ENCODE data around the gene SLC29A4. TPM values are rescaled to one million over a fixed set of nuclear protein-coding genes. Genes with fewer than 3 reads are reported as not detected.
"Not testable (repeated sequence)": the region's sequence is repeated elsewhere in the genome, so short reads cannot be mapped to it uniquely, and the experiment has no call there.

Gene SLC29A4
- total RNA-seq, 6 experiments from 2014 or later, result 1.5 to 7.7 (median 3.9) TPM

DNA sequence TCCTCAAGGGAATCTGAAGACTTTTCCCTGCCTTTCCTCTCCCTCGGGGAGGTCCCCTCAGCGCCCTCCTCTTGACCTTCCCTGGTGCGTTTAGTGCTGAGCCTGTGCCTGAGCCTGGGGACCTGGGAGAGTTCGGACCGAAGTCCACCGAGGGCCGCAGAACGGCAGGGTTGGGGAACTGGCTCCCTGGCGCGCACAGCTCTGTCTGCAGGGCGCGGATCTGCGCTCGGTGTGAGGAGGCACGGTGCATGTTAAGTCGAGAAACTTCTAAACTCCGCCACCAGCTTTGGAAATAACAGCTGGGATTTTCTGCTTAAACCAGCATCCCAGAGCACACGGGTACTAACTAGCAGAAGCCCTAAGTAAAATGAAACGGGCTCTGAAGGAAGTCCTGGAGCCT lies 44.2 kb upstream of the SLC29A4 start:
- DNase-seq (peak in 1 of 3 donors; percentile 60), ATAC-seq (peak in 1 of 4 donors; percentile 44)
- 62% methylated on average over 3 of the region's 19 CpGs for WGBS (ENCODE audit: insufficient coverage, low coverage, low lambda C conversion rate, missing lambda C conversion rate)
- Histone ChIP-seq H3K9me3 (no peaks in the 10 kb centered on the region), H3K36me3 (no peaks in the 10 kb centered on the region), H3K27me3 (no peaks in the 10 kb centered on the region), H3K4me3 (no peak overlapping the region), H3K4me1 (peaks cover 0 to 3% (median 0%) of the 10 kb centered on the region in 4 donors), H3K27ac (no peak overlapping the region)
- TF ChIP-seq POLR2A (IDR thresholded peaks at IDR 0.05), result no peak
- TF ChIP-seq, protein P1, sequence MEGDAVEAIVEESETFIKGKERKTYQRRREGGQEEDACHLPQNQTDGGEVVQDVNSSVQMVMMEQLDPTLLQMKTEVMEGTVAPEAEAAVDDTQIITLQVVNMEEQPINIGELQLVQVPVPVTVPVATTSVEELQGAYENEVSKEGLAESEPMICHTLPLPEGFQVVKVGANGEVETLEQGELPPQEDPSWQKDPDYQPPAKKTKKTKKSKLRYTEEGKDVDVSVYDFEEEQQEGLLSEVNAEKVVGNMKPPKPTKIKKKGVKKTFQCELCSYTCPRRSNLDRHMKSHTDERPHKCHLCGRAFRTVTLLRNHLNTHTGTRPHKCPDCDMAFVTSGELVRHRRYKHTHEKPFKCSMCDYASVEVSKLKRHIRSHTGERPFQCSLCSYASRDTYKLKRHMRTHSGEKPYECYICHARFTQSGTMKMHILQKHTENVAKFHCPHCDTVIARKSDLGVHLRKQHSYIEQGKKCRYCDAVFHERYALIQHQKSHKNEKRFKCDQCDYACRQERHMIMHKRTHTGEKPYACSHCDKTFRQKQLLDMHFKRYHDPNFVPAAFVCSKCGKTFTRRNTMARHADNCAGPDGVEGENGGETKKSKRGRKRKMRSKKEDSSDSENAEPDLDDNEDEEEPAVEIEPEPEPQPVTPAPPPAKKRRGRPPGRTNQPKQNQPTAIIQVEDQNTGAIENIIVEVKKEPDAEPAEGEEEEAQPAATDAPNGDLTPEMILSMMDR (IDR thresholded peaks at IDR 0.05), result no peak
- intact Hi-C loops (cut with DNase I), result loop anchor here in 1 of 2 donors (10.0 kb wide), 1 partner anchor 216 kb away; no protein-coding TSS in a partner anchor

DNA sequence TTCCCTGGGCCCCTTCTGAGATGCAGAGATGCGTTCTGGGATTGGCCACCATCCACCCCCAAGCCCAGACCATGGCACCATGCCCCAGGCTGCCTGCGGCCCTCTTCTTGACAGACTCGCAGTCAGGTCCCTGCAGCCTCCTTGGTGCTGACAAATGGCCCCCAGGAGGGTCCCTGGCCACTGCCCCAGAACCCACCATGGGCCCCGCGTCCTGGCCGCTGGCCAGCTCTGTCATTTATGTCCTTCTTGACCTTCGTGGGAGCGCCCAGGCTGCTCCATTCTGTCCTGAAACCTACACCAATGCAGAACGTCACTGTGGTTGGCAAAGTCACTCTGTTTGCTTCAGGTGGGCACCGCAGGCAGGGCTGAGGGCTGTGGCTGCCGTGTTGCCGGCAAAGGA lies 39.5 kb upstream of the SLC29A4 start:
- intact Hi-C loops (cut with DNase I), result loop anchor here in 1 of 2 donors (10.0 kb wide), 1 partner anchor 232 kb away; no protein-coding TSS in a partner anchor
- ATAC-seq, result no peak
- WGBS (ENCODE audit: insufficient coverage, low coverage, low lambda C conversion rate, missing lambda C conversion rate), result no CpG with 5 or more reads among the region's 12 CpGs
- H3K27me3 ChIP-seq, result no peaks in the 10 kb centered on the region
- no peak for TF ChIP-seq POLR2A (IDR thresholded peaks at IDR 0.05)
- TF ChIP-seq, protein P1 (IDR thresholded peaks at IDR 0.05), result no peak
- no peaks in the 10 kb centered on the region for H3K36me3 ChIP-seq
- H3K9me3 ChIP-seq, result peaks cover 0 to 5% (median 0%) of the 10 kb centered on the region in 4 donors
- peaks cover 0 to 3% (median 0%) of the 10 kb centered on the region in 4 donors for H3K4me1 ChIP-seq
- H3K4me3 ChIP-seq, result no peak overlapping the region
- no peak overlapping the region for H3K27ac ChIP-seq
- no peak for DNase-seq

DNA sequence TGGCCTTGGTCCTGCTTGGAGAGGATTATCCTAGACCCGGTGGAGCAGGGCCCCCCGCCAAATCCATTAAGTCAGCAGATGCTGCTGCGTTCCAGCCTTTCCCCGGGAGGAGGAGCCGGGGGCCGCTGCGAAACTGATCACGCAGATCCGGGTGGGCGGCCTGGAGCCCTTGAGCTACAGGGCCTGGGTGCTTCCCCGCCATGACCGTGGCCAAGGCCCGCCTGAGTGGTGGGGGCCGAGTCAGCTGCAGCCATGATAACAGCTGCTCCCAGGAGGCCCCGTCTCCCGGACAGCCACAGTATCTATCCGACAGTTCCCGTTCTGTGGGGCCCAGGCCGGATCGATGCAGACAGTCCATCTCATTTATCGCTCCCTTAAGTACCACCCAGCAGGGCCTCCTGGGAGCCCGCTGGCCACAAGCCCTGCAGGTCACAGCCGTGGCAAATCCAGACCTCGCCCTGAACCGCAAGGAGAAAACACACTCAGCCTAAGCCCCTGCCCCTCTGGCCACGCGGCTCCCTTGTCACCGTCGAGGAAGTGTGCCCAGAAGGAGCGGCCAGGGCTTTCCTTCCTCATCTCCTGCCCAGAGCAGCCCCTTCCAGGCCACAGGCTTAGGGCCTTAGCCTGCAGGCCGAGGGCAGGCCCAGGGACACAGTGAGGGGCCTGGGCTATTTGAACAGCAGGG lies 34.4 kb upstream of the SLC29A4 start:
- H3K36me3 ChIP-seq, result no peaks in the 10 kb centered on the region
- no peak overlapping the region for H3K27ac ChIP-seq
- WGBS (ENCODE audit: insufficient coverage, low coverage, low lambda C conversion rate, missing lambda C conversion rate), result 59% methylated on average over 3 of the region's 31 CpGs
- TF ChIP-seq, protein P1 (IDR thresholded peaks at IDR 0.05), result no peak
- TF ChIP-seq POLR2A (IDR thresholded peaks at IDR 0.05), result no peak
- no peak overlapping the region for H3K4me3 ChIP-seq
- DNase-seq, result peak in 1 of 3 donors; percentile 31
- intact Hi-C loops (cut with DNase I), result loop anchor here in 1 of 2 donors (10.0 kb wide), 1 partner anchor 226 kb away; no protein-coding TSS in a partner anchor
- H3K27me3 ChIP-seq, result no peaks in the 10 kb centered on the region
- ATAC-seq, result peak; percentile 30 to 54 (median 43)
- H3K4me1 ChIP-seq, result no peaks in the 10 kb centered on the region
- H3K9me3 ChIP-seq, result peaks cover 0 to 5% (median 0%) of the 10 kb centered on the region in 4 donors

DNA sequence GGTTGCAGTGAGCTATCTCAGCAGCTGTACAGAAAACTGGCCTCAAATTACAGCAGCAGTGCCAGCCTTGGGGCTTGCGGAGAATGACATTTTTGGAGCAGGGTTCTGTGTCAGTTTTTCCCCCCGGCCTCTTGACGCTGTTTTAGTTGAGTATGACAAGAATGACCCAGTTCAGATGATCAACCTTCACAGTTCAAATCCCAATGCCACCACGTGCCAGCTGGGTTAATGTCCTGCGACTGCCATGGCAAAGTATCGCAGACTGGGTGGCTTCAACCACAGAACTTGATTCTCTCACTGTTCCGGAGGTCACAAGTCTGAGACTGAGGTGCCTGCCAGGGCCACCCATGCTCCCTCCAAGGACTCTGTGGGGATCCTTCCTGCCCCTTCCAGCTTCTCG lies 32.0 kb upstream of the SLC29A4 start:
- H3K36me3 ChIP-seq; DNase-seq; H3K4me1 ChIP-seq; H3K4me3 ChIP-seq; ATAC-seq; H3K27ac ChIP-seq; H3K27me3 ChIP-seq; intact Hi-C loops (cut with DNase I); H3K9me3 ChIP-seq: not testable (repeated sequence)
- 53% methylated on average over 3 of the region's 8 CpGs for WGBS (ENCODE audit: insufficient coverage, low coverage, low lambda C conversion rate, missing lambda C conversion rate)

DNA sequence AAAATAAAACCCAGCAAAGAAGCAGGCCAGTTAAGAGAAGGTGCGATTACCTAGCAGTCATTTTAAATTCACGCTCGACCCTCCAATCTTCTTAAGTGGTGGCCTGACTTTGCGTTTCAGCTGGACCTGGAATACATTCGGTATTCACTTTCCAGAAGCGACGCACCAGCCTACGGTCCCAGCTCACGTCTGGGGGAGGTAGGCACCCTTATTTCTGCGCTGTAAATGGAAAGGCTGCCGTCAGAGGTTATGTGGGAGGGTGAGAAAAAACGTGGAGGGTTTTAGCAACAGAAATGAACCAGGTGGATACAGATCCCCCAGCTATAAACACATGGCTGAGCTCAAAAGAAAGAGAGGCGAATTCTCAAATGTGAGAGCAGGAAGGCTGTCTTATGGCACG lies 29.2 kb upstream of the SLC29A4 start:
- intact Hi-C loops (cut with DNase I); H3K9me3 ChIP-seq; H3K27ac ChIP-seq; ATAC-seq; H3K36me3 ChIP-seq; H3K27me3 ChIP-seq; H3K4me1 ChIP-seq; H3K4me3 ChIP-seq; DNase-seq: not testable (repeated sequence)
- WGBS (ENCODE audit: insufficient coverage, low coverage, low lambda C conversion rate, missing lambda C conversion rate), result 78% methylated on average over 13 of the region's 14 CpGs

DNA sequence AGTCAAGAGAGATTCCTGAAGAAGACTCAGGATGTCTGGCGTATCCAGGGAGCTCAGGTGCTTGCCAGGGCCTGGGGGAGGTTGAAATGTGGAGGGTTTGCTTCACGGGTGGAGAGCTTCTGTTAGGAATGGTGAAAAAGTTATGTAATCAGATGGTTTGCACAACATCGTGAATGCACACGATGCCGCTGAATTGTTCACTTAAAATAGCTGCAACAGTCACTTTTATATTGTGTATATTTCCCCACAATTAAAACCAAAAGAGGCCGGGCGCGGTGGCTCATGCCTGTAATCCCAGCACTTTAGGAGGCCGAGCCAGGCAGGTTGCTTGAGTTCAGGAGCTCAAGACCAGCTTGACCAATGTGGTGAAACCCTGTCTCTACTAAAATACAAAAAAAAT lies 28.4 kb upstream of the SLC29A4 start:
- H3K9me3 ChIP-seq; H3K36me3 ChIP-seq; H3K27me3 ChIP-seq; DNase-seq; H3K4me3 ChIP-seq; H3K4me1 ChIP-seq; ATAC-seq; H3K27ac ChIP-seq; intact Hi-C loops (cut with DNase I): not testable (repeated sequence)
- 58% methylated on average over 6 of the region's 9 CpGs for WGBS (ENCODE audit: insufficient coverage, low coverage, low lambda C conversion rate, missing lambda C conversion rate)
